Measurements from ENCODE around the gene ARFGAP2. TPM values are rescaled to one million over a fixed set of nuclear protein-coding genes. Genes with fewer than 3 reads are reported as not detected.

The ARFGAP2 gene
- 44.8 and 58.1 TPM in 2 replicates for polyA plus RNA-seq (2011; rRNA removed)
- polyA minus RNA-seq (2011; rRNA and poly(A)+ RNA removed), result 48.9 and 64.0 TPM in 2 replicates

DNA sequence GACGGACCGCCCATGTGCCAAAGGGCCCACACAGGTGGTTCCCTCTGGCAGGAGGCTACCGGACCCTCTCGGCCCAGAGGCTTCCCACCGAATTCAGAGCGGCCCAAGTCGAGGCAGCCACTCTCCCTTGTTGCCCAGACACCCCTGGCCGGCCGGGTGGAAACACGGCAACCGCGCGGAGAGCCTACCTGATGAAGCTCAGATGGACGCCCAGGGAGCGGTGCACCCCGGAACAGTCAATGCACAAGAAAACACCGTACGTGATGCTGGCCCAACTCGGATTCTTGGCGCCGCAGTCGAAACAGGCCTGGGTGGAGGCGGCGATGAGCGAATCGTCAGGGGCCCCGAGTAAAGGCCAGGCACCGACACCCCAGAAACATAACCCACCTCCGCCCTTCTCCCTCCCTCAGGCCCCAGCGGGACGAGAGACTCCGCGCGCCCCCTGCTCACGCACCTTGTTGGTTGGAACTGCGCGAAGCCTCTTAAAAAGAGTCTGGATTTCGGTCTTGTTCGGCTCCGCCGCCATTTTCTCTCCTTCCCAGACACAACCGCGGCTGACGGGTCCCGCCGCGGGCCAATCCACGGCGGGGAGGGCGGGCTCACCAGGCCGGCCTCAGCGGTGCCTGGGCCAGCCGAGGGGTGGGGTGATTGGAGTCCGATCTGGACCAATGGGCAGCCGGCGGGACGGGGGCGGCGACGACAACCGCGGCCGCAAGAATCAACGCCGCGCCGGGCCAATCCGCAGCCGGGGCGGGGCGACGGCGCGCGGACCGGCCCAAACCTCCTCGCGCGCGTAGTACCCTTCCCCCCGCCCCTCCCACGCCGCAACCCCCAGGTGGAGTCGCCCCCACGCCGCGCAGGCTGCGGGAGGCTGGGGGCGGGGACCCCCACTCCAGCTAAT is at the start of gene ARFGAP2:
Gene ARFGAP2 (minus strand): TSS at position 552 of the 901 bp plus-strand sequence. CDS start 26 bp downstream, at position 526.
- CTCF ChIA-PET, result interaction anchor here (0.6 to 5.5 kb wide), 13 partner anchors 14 to 178 kb away, joined by 3 to 55 read pairs (median 4); partner anchors contain the start of genes DDB2 and NR1H3

DNA sequence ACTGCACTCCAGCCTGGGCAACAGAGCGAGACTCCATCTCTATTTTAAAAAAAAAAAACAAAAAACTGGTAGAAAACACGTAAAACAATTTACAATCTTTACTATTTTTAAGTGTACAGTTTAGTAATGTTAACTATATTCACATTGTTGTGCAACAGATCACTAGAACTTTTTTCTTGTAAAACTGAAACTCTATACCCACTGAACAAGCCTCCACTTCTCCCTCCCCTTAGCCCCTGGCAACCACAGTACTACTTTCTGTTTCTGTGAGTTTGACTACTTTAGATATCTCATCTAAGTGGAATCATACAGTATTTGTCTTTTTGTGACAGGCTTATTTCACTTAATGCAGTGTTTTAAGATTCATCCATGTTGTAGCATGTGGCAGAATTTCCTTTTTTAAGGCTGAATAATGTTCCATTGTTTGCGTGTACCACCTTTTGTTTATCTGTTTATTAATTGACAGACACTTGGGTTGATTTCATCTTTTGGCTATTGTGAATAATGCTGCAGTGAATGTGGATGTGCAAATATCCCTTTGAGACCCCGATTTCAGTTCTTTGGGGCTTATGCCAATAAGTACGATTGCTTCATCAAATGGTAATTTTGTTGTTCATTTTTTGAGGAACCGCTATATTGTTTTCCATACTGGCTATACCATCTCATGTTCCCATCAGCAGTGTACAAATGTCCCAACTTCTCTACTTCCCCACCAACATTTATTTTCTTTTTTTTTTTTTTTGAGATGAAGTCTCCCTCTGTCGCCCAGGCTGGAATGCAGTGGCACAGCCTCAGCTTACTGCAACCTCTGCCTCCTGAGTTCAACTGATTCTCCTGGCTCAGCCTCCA is 49.1 kb upstream of the ARFGAP2 start:
- Histone ChIP-seq H3K27me3 (ENCODE audit: control insufficient read depth, insufficient read depth, low read length) (no peaks in the 10 kb centered on the region), H3K4me3 (ENCODE audit: low read depth, low read length) (no peak overlapping the region), H3K36me3 (ENCODE audit: control insufficient read depth, insufficient read depth, low read length) (peaks cover 2% of the 10 kb centered on the region)
- ChIA-PET CTCF (no interaction called here), POLR2A (no interaction called here)
- TF ChIP-seq, protein P1, sequence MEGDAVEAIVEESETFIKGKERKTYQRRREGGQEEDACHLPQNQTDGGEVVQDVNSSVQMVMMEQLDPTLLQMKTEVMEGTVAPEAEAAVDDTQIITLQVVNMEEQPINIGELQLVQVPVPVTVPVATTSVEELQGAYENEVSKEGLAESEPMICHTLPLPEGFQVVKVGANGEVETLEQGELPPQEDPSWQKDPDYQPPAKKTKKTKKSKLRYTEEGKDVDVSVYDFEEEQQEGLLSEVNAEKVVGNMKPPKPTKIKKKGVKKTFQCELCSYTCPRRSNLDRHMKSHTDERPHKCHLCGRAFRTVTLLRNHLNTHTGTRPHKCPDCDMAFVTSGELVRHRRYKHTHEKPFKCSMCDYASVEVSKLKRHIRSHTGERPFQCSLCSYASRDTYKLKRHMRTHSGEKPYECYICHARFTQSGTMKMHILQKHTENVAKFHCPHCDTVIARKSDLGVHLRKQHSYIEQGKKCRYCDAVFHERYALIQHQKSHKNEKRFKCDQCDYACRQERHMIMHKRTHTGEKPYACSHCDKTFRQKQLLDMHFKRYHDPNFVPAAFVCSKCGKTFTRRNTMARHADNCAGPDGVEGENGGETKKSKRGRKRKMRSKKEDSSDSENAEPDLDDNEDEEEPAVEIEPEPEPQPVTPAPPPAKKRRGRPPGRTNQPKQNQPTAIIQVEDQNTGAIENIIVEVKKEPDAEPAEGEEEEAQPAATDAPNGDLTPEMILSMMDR (IDR thresholded peaks at IDR 0.05; ENCODE audit: insufficient read depth, low read depth, low read length), result no peak
- DNase-seq (ENCODE audit: low read depth), result no peak

More for the DNA sequence above, at the start of gene ARFGAP2:
- Histone ChIP-seq H3K27me3 (ENCODE audit: control insufficient read depth, insufficient read depth, low read length) (no peaks in the 10 kb centered on the region), H3K4me3 (ENCODE audit: low read depth, low read length) (peak within 1 kb of the TSS; percentile 88), H3K36me3 (ENCODE audit: control insufficient read depth, insufficient read depth, low read length) (peaks cover 25% of the 10 kb centered on the region)
- TF ChIP-seq, protein P1 (IDR thresholded peaks at IDR 0.05; ENCODE audit: insufficient read depth, low read depth, low read length), result no peak
- DNase-seq (ENCODE audit: low read depth), result peak; percentile 76
- POLR2A ChIA-PET, result interaction anchor here (0.6 kb wide), 1 partner anchor 81 kb away, joined by 3 read pairs; no protein-coding TSS in a partner anchor

DNA sequence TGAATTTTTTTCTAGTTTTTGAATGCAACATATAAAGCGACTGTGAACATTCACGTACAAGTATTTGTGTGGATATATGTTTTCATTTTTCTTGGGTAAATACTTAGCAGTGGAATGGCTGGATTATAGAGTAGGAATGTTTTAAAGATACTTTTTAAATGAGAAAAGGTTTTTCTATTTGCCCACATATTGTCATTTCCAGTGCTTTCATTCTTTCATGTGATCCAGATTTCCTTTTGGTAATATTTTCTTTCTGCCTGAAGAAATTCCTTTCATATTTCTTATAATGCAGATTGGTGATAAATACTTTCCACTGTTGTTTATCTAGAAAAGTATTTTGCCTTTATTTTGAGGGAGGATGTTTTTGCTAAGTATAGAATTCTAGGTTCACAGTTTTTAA is 46.0 kb upstream of the ARFGAP2 start:
- Histone ChIP-seq H3K27me3 (ENCODE audit: control insufficient read depth, insufficient read depth, low read length) (no peaks in the 10 kb centered on the region), H3K4me3 (ENCODE audit: low read depth, low read length) (no peak overlapping the region), H3K36me3 (ENCODE audit: control insufficient read depth, insufficient read depth, low read length) (peaks cover 5% of the 10 kb centered on the region)
- POLR2A ChIA-PET, result no interaction called here
- TF ChIP-seq, protein P1 (IDR thresholded peaks at IDR 0.05; ENCODE audit: insufficient read depth, low read depth, low read length), result no peak
- DNase-seq (ENCODE audit: low read depth), result no peak
- CTCF ChIA-PET, result interaction anchor here (1.0 to 1.1 kb wide), 2 partner anchors 26 to 37 kb away, joined by 3 read pairs; partner anchors contain the start of gene ACP2

DNA sequence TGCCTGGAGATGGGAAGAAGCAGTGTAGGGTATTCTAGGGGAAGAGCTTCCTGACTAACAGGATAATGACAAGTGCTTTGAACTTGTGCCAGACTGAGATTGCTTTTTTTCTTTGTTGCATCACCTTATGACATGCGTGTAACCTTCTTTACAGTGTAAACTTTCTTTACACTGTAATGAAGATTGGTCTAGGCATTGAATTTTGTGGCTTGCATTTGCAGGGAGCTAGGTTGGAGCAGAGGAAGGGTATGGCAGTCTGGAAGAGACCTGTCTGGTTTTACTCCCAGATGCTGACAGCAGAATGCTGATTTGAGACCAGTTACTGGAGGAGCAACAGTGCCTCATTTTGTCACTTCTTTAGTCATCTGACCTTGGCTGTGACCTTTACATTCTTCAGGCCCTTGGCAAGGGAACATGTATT is 43.7 kb upstream of the ARFGAP2 start:
- DNase-seq (ENCODE audit: low read depth), result no peak
- ChIA-PET CTCF (interaction anchor here (0.7 to 2.2 kb wide), 6 partner anchors 10 to 134 kb away, joined by 3 to 13 read pairs (median 4); no protein-coding TSS in a partner anchor), POLR2A (no interaction called here)
- no peak overlapping the region for H3K4me3 ChIP-seq (ENCODE audit: low read depth, low read length)
- H3K27me3 ChIP-seq (ENCODE audit: control insufficient read depth, insufficient read depth, low read length), result no peaks in the 10 kb centered on the region
- H3K36me3 ChIP-seq (ENCODE audit: control insufficient read depth, insufficient read depth, low read length), result peaks cover 8% of the 10 kb centered on the region
- TF ChIP-seq, protein P1 (IDR thresholded peaks at IDR 0.05; ENCODE audit: insufficient read depth, low read depth, low read length), result no peak

All from BJ (cell line).